Measurements from ENCODE around the gene KRTAP10-12. TPM values are rescaled to one million over a fixed set of nuclear protein-coding genes. Genes with fewer than 3 reads are reported as not detected.

The KRTAP10-12 gene
- total RNA-seq, 1 donor from 2014 or later: not detected

DNA sequence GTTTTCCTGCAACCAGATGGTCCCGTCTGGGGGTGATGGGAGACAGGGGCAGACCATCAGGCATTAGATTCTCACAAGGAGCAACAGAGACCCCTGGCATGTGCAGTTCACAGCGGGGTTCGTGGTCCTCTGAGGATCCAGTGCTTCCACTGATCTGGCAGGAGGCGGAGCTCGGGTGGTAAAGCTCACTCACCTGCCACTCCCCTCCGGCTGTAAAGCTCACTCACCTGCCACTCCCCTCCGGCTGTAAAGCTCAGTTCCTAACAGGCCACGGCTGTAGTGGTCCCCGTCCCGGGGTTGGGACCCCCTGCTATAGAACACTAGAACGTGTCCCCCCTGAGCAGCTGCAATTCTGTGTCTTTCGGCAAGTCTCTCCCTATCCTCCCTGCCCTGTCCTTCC, 4.6 kb downstream of the KRTAP10-12 start:
- Mint-ChIP-seq H3K4me3 (no peak overlapping the region), H3K9me3 (no peaks in the 10 kb centered on the region), H3K27ac (ENCODE audit: unreplicated experiment) (no peak overlapping the region), H3K4me1 (peaks cover 36% of the 10 kb centered on the region), H3K27me3 (ENCODE audit: low read depth) (peaks cover 80% of the 10 kb centered on the region), H3K36me3 (ENCODE audit: low read depth) (no peaks in the 10 kb centered on the region)
- no peak for DNase-seq (ENCODE audit: low read depth, low spot score)
- no peak for TF ChIP-seq CTCF (conservative IDR thresholded peaks at IDR 0.05)

DNA sequence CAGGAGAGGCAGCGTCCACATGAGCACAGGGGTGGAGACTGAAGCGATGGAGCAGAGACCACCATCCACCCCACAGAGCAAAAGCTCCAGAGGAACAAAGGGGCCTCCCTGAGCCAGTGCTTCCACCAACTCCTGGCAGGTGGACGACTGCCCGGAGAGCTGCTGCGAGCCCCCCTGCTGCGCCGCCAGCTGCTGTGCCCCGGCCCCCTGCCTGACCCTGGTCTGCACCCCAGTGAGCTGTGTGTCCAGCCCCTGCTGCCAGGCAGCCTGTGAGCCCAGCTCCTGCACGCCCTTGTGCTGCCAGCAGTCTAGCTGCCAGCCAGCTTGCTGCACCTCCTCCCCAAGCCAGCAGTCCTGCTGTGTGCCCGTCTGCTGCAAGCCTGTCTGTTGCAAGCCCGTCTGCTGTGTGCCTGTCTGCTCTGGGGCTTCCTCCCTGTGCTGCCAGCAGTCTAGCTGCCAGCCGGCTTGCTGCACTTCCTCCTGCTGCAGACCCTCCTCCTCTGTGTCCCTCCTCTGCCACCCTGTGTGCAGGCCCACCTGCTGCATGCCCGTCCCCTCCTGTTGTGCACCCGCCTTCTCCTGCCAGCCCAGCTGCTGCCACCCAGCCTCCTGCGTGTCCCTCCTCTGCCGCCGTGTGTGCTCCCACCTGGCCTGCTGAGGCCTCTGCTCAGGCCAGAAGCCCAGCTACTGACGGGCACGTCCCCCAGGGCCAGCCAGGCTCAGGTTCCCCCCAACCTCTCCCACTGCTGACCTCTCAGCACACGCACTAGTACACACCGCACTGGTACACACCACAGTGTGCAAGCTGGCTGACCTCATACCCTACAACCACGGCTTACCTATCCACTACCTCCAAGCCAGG, 5.4 kb downstream of the KRTAP10-12 start:
- H3K27ac Mint-ChIP-seq (ENCODE audit: unreplicated experiment): no peak overlapping the region
- TF ChIP-seq CTCF (conservative IDR thresholded peaks at IDR 0.05): no peak
- H3K4me3 Mint-ChIP-seq: no peak overlapping the region
- no peaks in the 10 kb centered on the region for H3K36me3 Mint-ChIP-seq (ENCODE audit: low read depth)
- H3K4me1 Mint-ChIP-seq: peaks cover 36% of the 10 kb centered on the region
- no peaks in the 10 kb centered on the region for H3K9me3 Mint-ChIP-seq
- no peak for DNase-seq (ENCODE audit: low read depth, low spot score)
- peaks cover 84% of the 10 kb centered on the region for H3K27me3 Mint-ChIP-seq (ENCODE audit: low read depth)

GRCh38 chr21:44702973-44703730, 6.2 kb downstream of the KRTAP10-12 start:
- no peaks in the 10 kb centered on the region for H3K9me3 Mint-ChIP-seq
- no peak overlapping the region for H3K27ac Mint-ChIP-seq (ENCODE audit: unreplicated experiment)
- no peak overlapping the region for H3K4me3 Mint-ChIP-seq
- no peaks in the 10 kb centered on the region for H3K36me3 Mint-ChIP-seq (ENCODE audit: low read depth)
- TF ChIP-seq CTCF (conservative IDR thresholded peaks at IDR 0.05): no peak
- DNase-seq (ENCODE audit: low read depth, low spot score): no peak
- peaks cover 35% of the 10 kb centered on the region for H3K4me1 Mint-ChIP-seq
- H3K27me3 Mint-ChIP-seq (ENCODE audit: low read depth): peaks cover 84% of the 10 kb centered on the region

DNA sequence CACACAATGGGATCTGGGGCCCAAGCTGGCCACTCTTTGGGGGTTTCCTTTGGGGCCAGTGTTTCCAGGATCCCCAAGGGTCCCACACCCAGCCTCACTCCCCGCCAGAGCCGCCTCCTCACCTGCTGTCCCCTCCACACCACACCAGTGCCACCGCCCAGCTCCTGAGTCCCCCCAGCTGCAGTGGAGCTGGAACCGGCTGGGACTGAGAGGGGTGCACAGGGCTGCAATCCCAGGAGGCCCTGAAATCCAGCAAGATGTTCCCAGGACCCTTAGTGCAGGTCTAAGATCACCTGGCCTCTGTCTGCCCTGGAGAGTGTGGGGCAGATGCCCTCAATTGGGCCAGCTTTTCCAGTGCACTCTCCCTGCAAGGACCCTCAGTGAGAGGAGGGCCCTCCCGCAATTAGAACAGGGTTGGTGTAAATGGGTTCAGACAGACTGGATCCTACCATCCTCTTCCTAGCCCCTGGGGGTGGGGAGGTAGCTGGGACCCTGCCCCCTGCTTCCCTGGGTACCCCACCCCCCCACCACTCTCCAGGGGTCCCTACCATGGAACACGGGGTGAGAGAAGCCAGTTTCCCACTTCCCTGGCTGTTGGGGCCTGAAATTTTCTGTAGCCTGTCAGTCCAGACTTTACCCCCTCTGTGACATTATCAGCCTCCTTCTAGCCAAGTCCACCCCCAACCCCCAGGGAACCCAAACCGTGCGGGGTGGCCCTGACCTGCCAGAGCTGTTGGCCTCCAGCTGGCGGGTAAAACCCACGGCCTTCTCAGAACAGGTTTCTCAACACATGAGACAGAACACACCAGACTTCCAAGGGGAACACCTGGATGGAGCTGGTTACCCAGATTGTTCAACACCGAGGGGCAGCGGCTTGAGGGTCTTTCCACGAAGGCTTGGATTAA, 7.0 kb downstream of the KRTAP10-12 start:
- H3K36me3 Mint-ChIP-seq (ENCODE audit: low read depth): no peaks in the 10 kb centered on the region
- DNase-seq (ENCODE audit: low read depth, low spot score): no peak
- peaks cover 87% of the 10 kb centered on the region for H3K27me3 Mint-ChIP-seq (ENCODE audit: low read depth)
- TF ChIP-seq CTCF (conservative IDR thresholded peaks at IDR 0.05): no peak
- no peak overlapping the region for H3K4me3 Mint-ChIP-seq
- H3K4me1 Mint-ChIP-seq: peaks cover 29% of the 10 kb centered on the region
- no peaks in the 10 kb centered on the region for H3K9me3 Mint-ChIP-seq
- no peak overlapping the region for H3K27ac Mint-ChIP-seq (ENCODE audit: unreplicated experiment)

DNA sequence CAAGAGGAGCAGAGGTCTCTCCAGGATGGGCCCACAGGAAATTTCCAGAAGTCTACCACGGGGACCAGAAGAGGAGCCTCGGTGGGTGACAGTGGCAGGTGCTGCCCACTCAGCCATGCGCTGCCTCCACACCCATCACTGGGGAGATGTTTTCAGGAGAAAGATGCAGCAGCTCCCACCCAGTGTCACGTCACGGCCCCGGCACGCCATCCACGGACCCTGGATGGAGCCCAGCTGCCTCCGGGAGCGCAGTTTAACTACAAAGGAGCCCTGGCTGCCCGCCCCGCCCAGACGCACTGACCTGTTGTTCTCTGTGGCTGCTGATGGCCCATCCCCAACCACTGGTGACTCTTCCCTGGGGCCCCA, 7.6 kb downstream of the KRTAP10-12 start:
- Mint-ChIP-seq H3K36me3 (ENCODE audit: low read depth) (no peaks in the 10 kb centered on the region), H3K4me3 (no peak overlapping the region), H3K9me3 (no peaks in the 10 kb centered on the region), H3K27ac (ENCODE audit: unreplicated experiment) (no peak overlapping the region), H3K27me3 (ENCODE audit: low read depth) (peaks cover 90% of the 10 kb centered on the region), H3K4me1 (peaks cover 28% of the 10 kb centered on the region)
- no peak for DNase-seq (ENCODE audit: low read depth, low spot score)
- TF ChIP-seq CTCF (conservative IDR thresholded peaks at IDR 0.05): no peak

Data from neural crest cell (in vitro differentiated cells).